ENCODE measurements around the gene OPRM1.
"Not testable (repeated sequence)": the region's sequence is repeated elsewhere in the genome, so short reads cannot be mapped to it uniquely, and the experiment has no call there.

Gene OPRM1

GRCh38 chr6:154039231-154039842 lies at the start of gene OPRM1:
OPRM1 (plus strand) TSS chr6:154039240; CDS start chr6:154039545, 305 bp downstream.
- no peak for DNase-seq

- DNase-seq: no peak
Measured at GRCh38 chr6:153989989-153990388, 49.1 kb upstream of the OPRM1 start.

GRCh38 chr6:153994004-153994403 lies 45.0 kb upstream of the OPRM1 start:
- no peak for DNase-seq

- no peak for DNase-seq
Measured at GRCh38 chr6:153994811-153995210, 44.2 kb upstream of the OPRM1 start.

- no peak for DNase-seq
Measured at GRCh38 chr6:153997221-153997620, 41.8 kb upstream of the OPRM1 start.

- no peak for DNase-seq
Measured at GRCh38 chr6:154001494-154002285, 37.4 kb upstream of the OPRM1 start.

- DNase-seq: no peak
Measured at GRCh38 chr6:154002894-154003293, 36.1 kb upstream of the OPRM1 start.

GRCh38 chr6:154010371-154010770 lies 28.7 kb upstream of the OPRM1 start:
- DNase-seq: no peak

- DNase-seq: no peak
Measured at GRCh38 chr6:154012852-154013251, 26.2 kb upstream of the OPRM1 start.

GRCh38 chr6:154017786-154018185 lies 21.3 kb upstream of the OPRM1 start:
- DNase-seq: no peak

GRCh38 chr6:154030646-154031045 lies 8.4 kb upstream of the OPRM1 start:
- no peak for DNase-seq

- DNase-seq: no peak
Measured at GRCh38 chr6:154041001-154041400, 2.0 kb downstream of the OPRM1 start.

GRCh38 chr6:154053141-154053540 lies 14.1 kb downstream of the OPRM1 start:
- no peak for DNase-seq

- no peak for DNase-seq
Measured at GRCh38 chr6:154056536-154056935, 17.5 kb downstream of the OPRM1 start.

- no peak for DNase-seq
Measured at GRCh38 chr6:154057098-154057497, 18.1 kb downstream of the OPRM1 start.

- no peak for DNase-seq
Measured at GRCh38 chr6:154058963-154059680, 20.1 kb downstream of the OPRM1 start.

- DNase-seq: no peak
Measured at GRCh38 chr6:154060076-154060475, 21.0 kb downstream of the OPRM1 start.

GRCh38 chr6:154070041-154070440 lies 31.0 kb downstream of the OPRM1 start:
- no peak for DNase-seq

GRCh38 chr6:154070657-154071056 lies 31.6 kb downstream of the OPRM1 start:
- no peak for DNase-seq

- no peak for DNase-seq
Measured at GRCh38 chr6:154071236-154071635, 32.2 kb downstream of the OPRM1 start.

GRCh38 chr6:154071711-154072110 lies 32.7 kb downstream of the OPRM1 start:
- DNase-seq: no peak

- DNase-seq: not testable (repeated sequence)
Measured at GRCh38 chr6:154078596-154078995, 39.6 kb downstream of the OPRM1 start.

- DNase-seq: no peak
Measured at GRCh38 chr6:154080461-154081189, 41.6 kb downstream of the OPRM1 start.

Data from activated naive CD4-positive, alpha-beta T cell (primary cell).